Measurements from ENCODE around the gene EP300. TPM values are rescaled to one million over a fixed set of nuclear protein-coding genes. Genes with fewer than 3 reads are reported as not detected.

The EP300 gene
- total RNA-seq, 2 donors from 2014 or later = 130 to 156 TPM

- TF ChIP-seq, protein P1, sequence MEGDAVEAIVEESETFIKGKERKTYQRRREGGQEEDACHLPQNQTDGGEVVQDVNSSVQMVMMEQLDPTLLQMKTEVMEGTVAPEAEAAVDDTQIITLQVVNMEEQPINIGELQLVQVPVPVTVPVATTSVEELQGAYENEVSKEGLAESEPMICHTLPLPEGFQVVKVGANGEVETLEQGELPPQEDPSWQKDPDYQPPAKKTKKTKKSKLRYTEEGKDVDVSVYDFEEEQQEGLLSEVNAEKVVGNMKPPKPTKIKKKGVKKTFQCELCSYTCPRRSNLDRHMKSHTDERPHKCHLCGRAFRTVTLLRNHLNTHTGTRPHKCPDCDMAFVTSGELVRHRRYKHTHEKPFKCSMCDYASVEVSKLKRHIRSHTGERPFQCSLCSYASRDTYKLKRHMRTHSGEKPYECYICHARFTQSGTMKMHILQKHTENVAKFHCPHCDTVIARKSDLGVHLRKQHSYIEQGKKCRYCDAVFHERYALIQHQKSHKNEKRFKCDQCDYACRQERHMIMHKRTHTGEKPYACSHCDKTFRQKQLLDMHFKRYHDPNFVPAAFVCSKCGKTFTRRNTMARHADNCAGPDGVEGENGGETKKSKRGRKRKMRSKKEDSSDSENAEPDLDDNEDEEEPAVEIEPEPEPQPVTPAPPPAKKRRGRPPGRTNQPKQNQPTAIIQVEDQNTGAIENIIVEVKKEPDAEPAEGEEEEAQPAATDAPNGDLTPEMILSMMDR (IDR thresholded peaks at IDR 0.05) = no peak
- TF ChIP-seq POLR2A (IDR thresholded peaks at IDR 0.05) (no peak), POLR2AphosphoS5 (IDR thresholded peaks at IDR 0.05) (no peak)
- H3K27me3 ChIP-seq (replicated peaks; ENCODE audit: insufficient read depth) = no peaks in the 10 kb centered on the region
- H3K9me3 ChIP-seq = no peaks in the 10 kb centered on the region
- H3K27ac ChIP-seq = peak overlapping the region; percentile 56 to 61
- no peak overlapping the region for H3K4me3 ChIP-seq
- 59% methylated on average over 11 of the region's 13 CpGs for WGBS
- intact Hi-C loops (cut with DNase I) = no loop called here
- no peak for DNase-seq (ENCODE audit: low spot score)
- peaks cover 0 to 3% of the 10 kb centered on the region in 2 donors for H3K36me3 ChIP-seq
- H3K4me1 ChIP-seq (replicated peaks) = no peaks in the 10 kb centered on the region
These were observed 124.6 kb downstream of the EP300 start for GRCh38 chr22:41216984-41217383.

DNA sequence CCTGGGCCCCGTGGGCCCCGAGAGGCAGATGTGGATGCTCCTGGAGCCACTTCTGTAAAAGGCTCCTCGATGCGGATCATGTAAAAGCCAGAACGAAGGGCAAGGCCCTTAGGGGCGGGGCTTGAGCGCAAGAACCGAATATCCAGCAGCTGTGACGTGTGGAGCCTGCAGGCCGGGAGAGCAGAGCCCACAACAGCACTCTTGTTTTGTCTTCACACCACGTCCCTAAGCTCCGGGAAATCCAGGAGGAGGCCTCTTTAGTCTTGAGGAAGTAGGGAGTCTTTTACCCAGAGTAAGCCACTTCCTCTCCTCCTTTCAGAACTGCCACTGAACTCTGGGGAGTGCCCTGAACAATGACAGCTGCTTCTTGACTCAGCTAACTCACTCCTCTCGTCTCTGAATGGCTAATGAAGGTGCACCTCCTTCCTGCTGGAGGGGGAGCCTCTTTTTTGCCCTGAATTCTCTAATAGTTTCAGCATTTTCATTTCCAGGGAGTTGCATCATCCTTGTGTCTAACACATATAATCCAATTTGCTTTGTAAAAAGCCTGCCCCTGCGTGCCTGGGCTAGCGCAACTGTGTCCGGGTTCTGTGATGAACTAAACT is 125.3 kb downstream of the EP300 start:
- intact Hi-C loops (cut with DNase I) = no loop called here
- peak; percentile 20 for DNase-seq (ENCODE audit: low spot score)
- no peaks in the 10 kb centered on the region for H3K9me3 ChIP-seq
- H3K27ac ChIP-seq = peak overlapping the region; percentile 56 to 61
- no peak overlapping the region for H3K4me3 ChIP-seq
- no peaks in the 10 kb centered on the region for H3K27me3 ChIP-seq (replicated peaks; ENCODE audit: insufficient read depth)
- H3K4me1 ChIP-seq (replicated peaks) = no peaks in the 10 kb centered on the region
- H3K36me3 ChIP-seq = peaks cover 0 to 3% of the 10 kb centered on the region in 2 donors
- 32% methylated on average over 16 of the region's 16 CpGs for WGBS
- TF ChIP-seq POLR2AphosphoS5 (IDR thresholded peaks at IDR 0.05) (peak; percentile 2), POLR2A (IDR thresholded peaks at IDR 0.05) (peak; percentile 16)
- TF ChIP-seq, protein P1 (IDR thresholded peaks at IDR 0.05) = no peak

GRCh38 chr22:41222846-41223507 is 130.6 kb downstream of the EP300 start:
- no peak overlapping the region for H3K27ac ChIP-seq
- H3K4me1 ChIP-seq (replicated peaks) = no peaks in the 10 kb centered on the region
- 91% methylated on average over 9 of the region's 9 CpGs for WGBS
- intact Hi-C loops (cut with DNase I) = no loop called here
- no peaks in the 10 kb centered on the region for H3K27me3 ChIP-seq (replicated peaks; ENCODE audit: insufficient read depth)
- TF ChIP-seq POLR2A (IDR thresholded peaks at IDR 0.05) (no peak), POLR2AphosphoS5 (IDR thresholded peaks at IDR 0.05) (no peak)
- TF ChIP-seq, protein P1 (IDR thresholded peaks at IDR 0.05) = no peak
- no peaks in the 10 kb centered on the region for H3K9me3 ChIP-seq
- DNase-seq (ENCODE audit: low spot score) = no peak
- H3K4me3 ChIP-seq = no peak overlapping the region
- peaks cover 5 to 20% of the 10 kb centered on the region in 2 donors for H3K36me3 ChIP-seq

GRCh38 chr22:41223535-41223934 is 131.1 kb downstream of the EP300 start:
- Histone ChIP-seq H3K9me3 (no peaks in the 10 kb centered on the region), H3K4me1 (replicated peaks) (no peaks in the 10 kb centered on the region), H3K27ac (no peak overlapping the region), H3K36me3 (peaks cover 9 to 23% of the 10 kb centered on the region in 2 donors), H3K27me3 (replicated peaks; ENCODE audit: insufficient read depth) (no peaks in the 10 kb centered on the region), H3K4me3 (no peak overlapping the region)
- TF ChIP-seq, protein P1 (IDR thresholded peaks at IDR 0.05) = no peak
- DNase-seq (ENCODE audit: low spot score) = no peak
- WGBS = 78% methylated on average over 7 of the region's 7 CpGs
- intact Hi-C loops (cut with DNase I) = no loop called here

Measured in prostate gland (tissue), 2 donors.